Measurements from ENCODE around the gene NES.

The NES gene

GRCh38 chr1:156698995-156699394 lies 21.8 kb upstream of the NES start:
- no peak overlapping the region for H3K4me2 ChIP-seq (ENCODE audit: low read depth, low read length)
- no peaks in the 10 kb centered on the region for H3K9me2 ChIP-seq (replicated peaks; ENCODE audit: insufficient read depth, low read length)
- peaks cover 50% of the 10 kb centered on the region for H3K27me3 ChIP-seq (replicated peaks; ENCODE audit: insufficient read depth, low read length)
- H3K36me3 ChIP-seq (replicated peaks; ENCODE audit: insufficient read depth, low read length): no peaks in the 10 kb centered on the region
- H4K20me1 ChIP-seq (ENCODE audit: insufficient read depth, low read length): no peaks in the 10 kb centered on the region
- TF ChIP-seq EZH2phosphoT487 (IDR thresholded peaks at IDR 0.05; ENCODE audit: low read length): no peak
- no peak for TF ChIP-seq EZH2 (optimal IDR thresholded peaks at IDR 0.05; ENCODE audit: low read depth, low read length)
- TF ChIP-seq CTCF (IDR thresholded peaks at IDR 0.05; ENCODE audit: low read length): no peak
- no peak for DNase-seq
- no peak overlapping the region for H3K9ac ChIP-seq (ENCODE audit: low read length)
- H3K27ac ChIP-seq (ENCODE audit: low read length): no peak overlapping the region
- H3K4me1 ChIP-seq (ENCODE audit: low read length): no peaks in the 10 kb centered on the region
- H3K9me3 ChIP-seq (replicated peaks; ENCODE audit: insufficient read depth, low read length): no peaks in the 10 kb centered on the region
- no peaks in the 10 kb centered on the region for H3K79me2 ChIP-seq (ENCODE audit: low read length)
- no peak overlapping the region for H2AFZ ChIP-seq (ENCODE audit: low read length)
- no peaks in the 10 kb centered on the region for H3F3A ChIP-seq (ENCODE audit: insufficient read depth, low read length)
- no peak overlapping the region for H3K4me3 ChIP-seq (ENCODE audit: low read length)

GRCh38 chr1:156697481-156697880 lies 20.3 kb upstream of the NES start:
- H3K4me3 ChIP-seq (ENCODE audit: low read length): no peak overlapping the region
- H3K4me2 ChIP-seq (ENCODE audit: low read depth, low read length): no peak overlapping the region
- no peak overlapping the region for H3K9ac ChIP-seq (ENCODE audit: low read length)
- no peak overlapping the region for H3K27ac ChIP-seq (ENCODE audit: low read length)
- no peak for DNase-seq
- H2AFZ ChIP-seq (ENCODE audit: low read length): no peak overlapping the region
- no peaks in the 10 kb centered on the region for H3K79me2 ChIP-seq (ENCODE audit: low read length)
- peaks cover 51% of the 10 kb centered on the region for H3K27me3 ChIP-seq (replicated peaks; ENCODE audit: insufficient read depth, low read length)
- H4K20me1 ChIP-seq (ENCODE audit: insufficient read depth, low read length): no peaks in the 10 kb centered on the region
- H3K4me1 ChIP-seq (ENCODE audit: low read length): no peaks in the 10 kb centered on the region
- H3K9me2 ChIP-seq (replicated peaks; ENCODE audit: insufficient read depth, low read length): no peaks in the 10 kb centered on the region
- TF ChIP-seq EZH2phosphoT487 (IDR thresholded peaks at IDR 0.05; ENCODE audit: low read length) (no peak), CTCF (IDR thresholded peaks at IDR 0.05; ENCODE audit: low read length) (no peak), EZH2 (optimal IDR thresholded peaks at IDR 0.05; ENCODE audit: low read depth, low read length) (no peak)
- no peaks in the 10 kb centered on the region for H3K9me3 ChIP-seq (replicated peaks; ENCODE audit: insufficient read depth, low read length)
- no peaks in the 10 kb centered on the region for H3K36me3 ChIP-seq (replicated peaks; ENCODE audit: insufficient read depth, low read length)
- no peaks in the 10 kb centered on the region for H3F3A ChIP-seq (ENCODE audit: insufficient read depth, low read length)

GRCh38 chr1:156696755-156697154 lies 19.5 kb upstream of the NES start:
- Histone ChIP-seq H4K20me1 (ENCODE audit: insufficient read depth, low read length) (no peaks in the 10 kb centered on the region), H2AFZ (ENCODE audit: low read length) (no peak overlapping the region), H3K79me2 (ENCODE audit: low read length) (no peaks in the 10 kb centered on the region), H3F3A (ENCODE audit: insufficient read depth, low read length) (no peaks in the 10 kb centered on the region), H3K4me1 (ENCODE audit: low read length) (no peaks in the 10 kb centered on the region), H3K27me3 (replicated peaks; ENCODE audit: insufficient read depth, low read length) (peaks cover 58% of the 10 kb centered on the region), H3K9me3 (replicated peaks; ENCODE audit: insufficient read depth, low read length) (no peaks in the 10 kb centered on the region), H3K36me3 (replicated peaks; ENCODE audit: insufficient read depth, low read length) (no peaks in the 10 kb centered on the region), H3K9me2 (replicated peaks; ENCODE audit: insufficient read depth, low read length) (no peaks in the 10 kb centered on the region), H3K9ac (ENCODE audit: low read length) (no peak overlapping the region), H3K4me3 (ENCODE audit: low read length) (no peak overlapping the region), H3K4me2 (ENCODE audit: low read depth, low read length) (no peak overlapping the region), H3K27ac (ENCODE audit: low read length) (no peak overlapping the region)
- no peak for DNase-seq
- TF ChIP-seq EZH2phosphoT487 (IDR thresholded peaks at IDR 0.05; ENCODE audit: low read length) (no peak), EZH2 (optimal IDR thresholded peaks at IDR 0.05; ENCODE audit: low read depth, low read length) (no peak), CTCF (IDR thresholded peaks at IDR 0.05; ENCODE audit: low read length) (no peak)

- H2AFZ ChIP-seq (ENCODE audit: low read length): no peak overlapping the region
These were observed 17.4 kb upstream of the NES start for GRCh38 chr1:156694690-156694962.

More at GRCh38 chr1:156694690-156694962, 17.4 kb upstream of the NES start:
- Histone ChIP-seq H3F3A (ENCODE audit: insufficient read depth, low read length) (no peaks in the 10 kb centered on the region), H3K9ac (ENCODE audit: low read length) (no peak overlapping the region), H4K20me1 (ENCODE audit: insufficient read depth, low read length) (no peaks in the 10 kb centered on the region), H3K4me1 (ENCODE audit: low read length) (no peaks in the 10 kb centered on the region), H3K4me2 (ENCODE audit: low read depth, low read length) (no peak overlapping the region), H3K36me3 (replicated peaks; ENCODE audit: insufficient read depth, low read length) (no peaks in the 10 kb centered on the region), H3K27ac (ENCODE audit: low read length) (no peak overlapping the region), H3K4me3 (ENCODE audit: low read length) (no peak overlapping the region), H3K79me2 (ENCODE audit: low read length) (no peaks in the 10 kb centered on the region), H3K9me2 (replicated peaks; ENCODE audit: insufficient read depth, low read length) (no peaks in the 10 kb centered on the region), H3K27me3 (replicated peaks; ENCODE audit: insufficient read depth, low read length) (peaks cover 68% of the 10 kb centered on the region), H3K9me3 (replicated peaks; ENCODE audit: insufficient read depth, low read length) (no peaks in the 10 kb centered on the region)
- no peak for TF ChIP-seq CTCF (IDR thresholded peaks at IDR 0.05; ENCODE audit: low read length)
- no peak for TF ChIP-seq EZH2phosphoT487 (IDR thresholded peaks at IDR 0.05; ENCODE audit: low read length)
- TF ChIP-seq EZH2 (optimal IDR thresholded peaks at IDR 0.05; ENCODE audit: low read depth, low read length): no peak
- DNase-seq: no peak

Data from MM.1S (cell line).